NCI-H345 (cell line): Measurements from ENCODE around the gene LRRK1.

Source experiments
- DNase-seq: peaks from one replicate; lab custom pipeline; 2025; lab: John Stamatoyannopoulos, UW

The LRRK1 gene

GRCh38 chr15:100973351-100974111, 54.4 kb downstream of the LRRK1 start:
- DNase-seq: no peak

GRCh38 chr15:100975043-100975442, 55.9 kb downstream of the LRRK1 start:
- no peak for DNase-seq

- no peak for DNase-seq
These were observed 61.4 kb downstream of the LRRK1 start for GRCh38 chr15:100980410-100981046.

GRCh38 chr15:100981086-100981485, 61.9 kb downstream of the LRRK1 start:
- DNase-seq: no peak

- DNase-seq: no peak
These were observed 64.1 kb downstream of the LRRK1 start for GRCh38 chr15:100983221-100983620.

- DNase-seq: no peak
These were observed 66.2 kb downstream of the LRRK1 start for GRCh38 chr15:100985401-100985800.

- no peak for DNase-seq
These were observed 67.2 kb downstream of the LRRK1 start for GRCh38 chr15:100986158-100986896.

- no peak for DNase-seq
These were observed 68.0 kb downstream of the LRRK1 start for GRCh38 chr15:100987143-100987542.

- no peak for DNase-seq
These were observed 69.1 kb downstream of the LRRK1 start for GRCh38 chr15:100988297-100988696.

- no peak for DNase-seq
These were observed 69.7 kb downstream of the LRRK1 start for GRCh38 chr15:100988857-100989256.

GRCh38 chr15:100994597-100995446, 75.7 kb downstream of the LRRK1 start:
- DNase-seq: no peak

GRCh38 chr15:100995471-100996430, 76.6 kb downstream of the LRRK1 start:
- DNase-seq: no peak

- no peak for DNase-seq
These were observed 78.3 kb downstream of the LRRK1 start for GRCh38 chr15:100997442-100997841.

GRCh38 chr15:100998630-100999029, 79.5 kb downstream of the LRRK1 start:
- DNase-seq: no peak

GRCh38 chr15:100999369-100999768, 80.2 kb downstream of the LRRK1 start:
- DNase-seq: no peak

GRCh38 chr15:101000271-101000681, 81.1 kb downstream of the LRRK1 start:
- no peak for DNase-seq

- no peak for DNase-seq
These were observed 81.9 kb downstream of the LRRK1 start for GRCh38 chr15:101001056-101001455.

- no peak for DNase-seq
These were observed 82.6 kb downstream of the LRRK1 start for GRCh38 chr15:101001796-101002195.

- no peak for DNase-seq
These were observed 83.9 kb downstream of the LRRK1 start for GRCh38 chr15:101003081-101003480.

- no peak for DNase-seq
These were observed 84.5 kb downstream of the LRRK1 start for GRCh38 chr15:101003706-101004105.

- no peak for DNase-seq
These were observed 85.3 kb downstream of the LRRK1 start for GRCh38 chr15:101004500-101004899.
